Neural cell (in vitro differentiated cells): Measurements from ENCODE around the gene ZNF573. TPM values are rescaled to one million over a fixed set of nuclear protein-coding genes. Genes with fewer than 3 reads are reported as not detected.
A peak's percentile ranks its signal among the peaks of the same experiment; 100 is the strongest.

ENCODE experiments used
- H2AFZ ChIP-seq: fragments of 200-600, 300-800 bp; sonication (generic), shearing (Covaris generic); 2 replicates; pipeline ENCODE4 v1.6.0; 2014; ENCODE audit warnings: low read depth, mild to moderate bottlenecking, antibody characterized with exemption, low read length, moderate library complexity
- H3F3A ChIP-seq: fragments of 200-600 bp; shearing (Covaris generic); 2 replicates; pipeline ENCODE4 v1.6.1; 2016; ENCODE audit warnings: mild to moderate bottlenecking, moderate library complexity, mixed read lengths, antibody characterized with exemption, low read length; ENCODE audit not compliant: insufficient read depth, poor library complexity, severe bottlenecking
- H3K27ac ChIP-seq: fragments of 200-600, 300-800 bp; sonication (generic), shearing (Covaris generic); 2 replicates; pipeline ENCODE4 v1.5.1; 2014; ENCODE audit warnings: mild to moderate bottlenecking, low read length, moderate library complexity
- H3K27me3 ChIP-seq: fragments of 300-800, 200-600 bp; sonication (generic), shearing (Covaris generic); 2 replicates; pipeline ENCODE4 v1.6.0; 2014; ENCODE audit warnings: mild to moderate bottlenecking, low read depth, low read length, moderate library complexity; ENCODE audit not compliant: insufficient read depth
- H3K36me3 ChIP-seq: fragments of 300-800, 200-600 bp; sonication (generic), shearing (Covaris generic); 2 replicates; pipeline ENCODE4 v1.5.1; 2014; ENCODE audit warnings: mild to moderate bottlenecking, antibody characterized with exemption, low read length, moderate library complexity; ENCODE audit not compliant: insufficient read depth
- H3K4me2 ChIP-seq: fragments of 300-800, 200-600 bp; sonication (generic), shearing (Covaris generic); 2 replicates; pipeline ENCODE4 v1.6.0; 2014; ENCODE audit warnings: mild to moderate bottlenecking, low read length
- H3K4me3 ChIP-seq: fragments of 300-800, 200-600 bp; sonication (generic), shearing (Covaris generic); 2 replicates; pipeline ENCODE4 v1.5.1; 2014; ENCODE audit warnings: mild to moderate bottlenecking, low read length, moderate library complexity
- H3K79me2 ChIP-seq: fragments of 200-600 bp; shearing (Covaris generic); replicated peaks from 2 replicates; pipeline ENCODE4 v1.6.0; 2014; ENCODE audit warnings: mild to moderate bottlenecking, low read length, moderate library complexity; ENCODE audit not compliant: insufficient read depth
- H3K9ac ChIP-seq: fragments of 300-800, 200-600 bp; sonication (generic), shearing (Covaris generic); 2 replicates; pipeline ENCODE4 v1.6.1; 2016; ENCODE audit warnings: mild to moderate bottlenecking, low read length, mixed read lengths
- H3K9me2 ChIP-seq: fragments of 200-600 bp; shearing (Covaris generic); 2 replicates; pipeline ENCODE4 v1.6.1; 2016; ENCODE audit warnings: mild to moderate bottlenecking, low read length, mixed read lengths; ENCODE audit not compliant: insufficient read depth
- H3K9me3 ChIP-seq: fragments of 200-600, 300-800 bp; sonication (generic), shearing (Covaris generic); 2 replicates; pipeline ENCODE4 v1.6.1; 2016; ENCODE audit warnings: mild to moderate bottlenecking, mixed run types, low read length, moderate library complexity, mixed read lengths
- H4K20me1 ChIP-seq: fragments of 200-600 bp; shearing (Covaris generic); 2 replicates; pipeline ENCODE4 v1.6.1; 2016; ENCODE audit warnings: mild to moderate bottlenecking, mixed run types; ENCODE audit not compliant: insufficient read depth
- CTCF ChIP-seq: fragments of 450-650 bp; IDR thresholded peaks from 2 replicates; pipeline ENCODE4 v1.5.1; 2014; ENCODE audit warnings: antibody characterized with exemption, mild to moderate bottlenecking, moderate library complexity; ENCODE audit not compliant: poor library complexity, severe bottlenecking
- EP300 ChIP-seq: fragments of 450-650 bp; conservative IDR thresholded peaks from 2 replicates; pipeline ENCODE4 v1.6.1; 2014; ENCODE audit warnings: antibody characterized with exemption, mild to moderate bottlenecking, moderate library complexity; ENCODE audit not compliant: poor library complexity, severe bottlenecking
- EZH2 ChIP-seq: fragments of 200-600, 300-800 bp; shearing (Covaris generic), sonication (generic); IDR thresholded peaks from 2 replicates; pipeline ENCODE4 v1.6.1; 2014; ENCODE audit warnings: antibody characterized with exemption, low read length, borderline replicate concordance, mild to moderate bottlenecking; ENCODE audit not compliant: insufficient read depth, poor library complexity, severe bottlenecking
- MXI1 ChIP-seq: fragments of 450-650 bp; conservative IDR thresholded peaks from 2 replicates; pipeline ENCODE4 v1.6.1; 2014; ENCODE audit warnings: antibody characterized with exemption, mild to moderate bottlenecking; ENCODE audit not compliant: poor library complexity, severe bottlenecking
- POLR2AphosphoS5 ChIP-seq: IDR thresholded peaks from 2 replicates; pipeline ENCODE4 v1.6.1; 2012
- RAD21 ChIP-seq: fragments of 450-650 bp; conservative IDR thresholded peaks from 2 replicates; pipeline ENCODE4 v1.6.1; 2014; ENCODE audit warnings: antibody characterized with exemption, mild to moderate bottlenecking, moderate library complexity
- REST ChIP-seq: IDR thresholded peaks from 2 replicates; pipeline ENCODE4 v1.6.1; 2012; ENCODE audit warnings: borderline replicate concordance
- SMC3 ChIP-seq: fragments of 450-650 bp; conservative IDR thresholded peaks from 2 replicates; pipeline ENCODE4 v1.6.1; 2014; ENCODE audit warnings: antibody characterized with exemption, mild to moderate bottlenecking, moderate library complexity; ENCODE audit not compliant: poor library complexity
- TAF1 ChIP-seq: IDR thresholded peaks from 2 replicates; pipeline ENCODE4 v1.6.1; 2012; ENCODE audit warnings: low read depth
- polyA plus RNA-seq: library from polyadenylated mRNA; depleted of rRNA; stranded (reverse); fragments of >200 nt; gene quantifications from 2 replicates; pipeline ENCODE4 v1.2.3, GENCODE V29; 2014

Gene ZNF573
- polyA plus RNA-seq, 1 donor from 2014 or later, result 9.1 TPM

GRCh38 chr19:37718304-37718703 is 61.1 kb downstream of the ZNF573 start:
- H3K9ac ChIP-seq, result peak overlapping the region; percentile 85
- peaks cover 8% of the 10 kb centered on the region for H3K36me3 ChIP-seq
- H3K79me2 ChIP-seq, result peaks cover 17% of the 10 kb centered on the region
- peak overlapping the region; percentile 73 for H3K27ac ChIP-seq
- H3F3A ChIP-seq, result no peaks in the 10 kb centered on the region
- H4K20me1 ChIP-seq, result no peaks in the 10 kb centered on the region
- no peaks in the 10 kb centered on the region for H3K9me2 ChIP-seq
- no peaks in the 10 kb centered on the region for H3K9me3 ChIP-seq
- no peak for TF ChIP-seq EP300
- no peak for TF ChIP-seq RAD21
- TF ChIP-seq EZH2, result no peak
- TF ChIP-seq REST, result no peak
- no peak for TF ChIP-seq MXI1
- no peak for TF ChIP-seq POLR2AphosphoS5
- no peak for TF ChIP-seq TAF1
- no peak for TF ChIP-seq SMC3
- TF ChIP-seq CTCF, result no peak
- H3K27me3 ChIP-seq, result no peaks in the 10 kb centered on the region
- H3K4me3 ChIP-seq, result peak overlapping the region; percentile 88
- H3K4me2 ChIP-seq, result peak overlapping the region; percentile 63
- no peak overlapping the region for H2AFZ ChIP-seq

GRCh38 chr19:37716140-37716539 is 63.2 kb downstream of the ZNF573 start:
- Histone ChIP-seq H3K9me2 (no peaks in the 10 kb centered on the region), H3F3A (no peaks in the 10 kb centered on the region), H3K27me3 (no peaks in the 10 kb centered on the region), H4K20me1 (no peaks in the 10 kb centered on the region), H3K9ac (no peak overlapping the region), H3K27ac (no peak overlapping the region), H2AFZ (no peak overlapping the region), H3K36me3 (peaks cover 15% of the 10 kb centered on the region), H3K9me3 (no peaks in the 10 kb centered on the region), H3K79me2 (peaks cover 25% of the 10 kb centered on the region), H3K4me2 (no peak overlapping the region), H3K4me3 (no peak overlapping the region)
- TF ChIP-seq EZH2 (no peak), RAD21 (no peak), REST (no peak), EP300 (no peak), POLR2AphosphoS5 (no peak), CTCF (no peak), SMC3 (no peak), TAF1 (no peak), MXI1 (no peak)
